ENCODE results near the gene DDX23. TPM values are rescaled to one million over a fixed set of nuclear protein-coding genes. Genes with fewer than 3 reads are reported as not detected.

The DDX23 gene
- total and polyA plus RNA-seq, 11 donors: 16.8 to 51.2 (median 35.8) TPM

DNA sequence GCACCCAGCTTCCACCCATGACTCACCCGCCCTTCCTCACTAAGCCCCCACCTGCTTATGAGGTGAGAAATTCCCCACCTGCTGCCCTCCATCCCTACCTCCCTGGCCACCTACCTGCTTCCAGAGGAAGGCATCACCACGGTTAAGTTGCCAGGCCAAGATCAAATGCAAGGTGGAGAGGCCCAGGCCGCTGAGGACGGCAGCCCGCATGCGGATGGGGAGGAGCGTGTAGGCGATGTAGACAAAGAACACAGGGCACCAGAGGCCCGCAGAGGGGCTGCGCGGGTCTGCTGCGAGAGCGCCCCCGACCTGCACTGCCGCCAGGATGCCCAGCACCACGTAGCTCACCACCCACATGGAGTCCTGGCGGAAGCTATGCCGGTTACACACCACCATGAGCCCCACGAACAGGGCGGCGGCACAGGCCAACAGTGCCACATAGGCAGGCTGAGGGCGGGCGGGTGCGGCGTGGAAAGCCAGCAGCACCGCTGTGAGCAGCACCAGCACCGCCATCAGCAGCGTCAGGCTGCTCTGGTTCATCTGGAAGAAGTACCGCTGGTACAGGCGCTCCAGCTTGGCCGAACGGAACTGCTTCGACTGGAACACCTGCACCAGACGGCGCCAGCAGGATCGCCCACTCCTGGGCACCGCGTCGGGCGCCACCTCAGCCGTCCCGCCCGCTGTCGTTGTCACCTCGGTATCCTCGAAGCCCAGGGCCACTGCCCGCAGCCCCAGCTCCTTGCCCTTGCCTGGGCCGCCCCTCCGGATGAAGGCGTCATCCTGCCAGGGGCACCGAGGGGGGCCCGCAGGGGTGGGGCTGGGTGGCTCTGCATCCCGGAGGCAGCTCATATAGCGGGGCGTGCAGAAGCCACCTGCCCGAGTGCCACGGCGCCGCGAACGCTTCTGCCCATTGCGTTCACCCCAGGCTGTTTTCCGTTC, 69.2 kb downstream of the DDX23 start:
- Histone ChIP-seq H3K4me3 (peak overlapping the region in 2 of 12 donors; percentile 8 to 17), H3K27ac (peak overlapping the region in 10 of 12 donors; percentile 16 to 99 (median 96)), H3K4me1 (peaks cover 13 to 100% (median 83%) of the 10 kb centered on the region in 12 donors), H3K27me3 (no peaks in the 10 kb centered on the region), H3K36me3 (peaks cover 0 to 21% (median 12%) of the 10 kb centered on the region in 9 donors), H3K9me3 (no peaks in the 10 kb centered on the region)
- DNase-seq (no peak), ATAC-seq (no peak)
- TF ChIP-seq, protein P1, sequence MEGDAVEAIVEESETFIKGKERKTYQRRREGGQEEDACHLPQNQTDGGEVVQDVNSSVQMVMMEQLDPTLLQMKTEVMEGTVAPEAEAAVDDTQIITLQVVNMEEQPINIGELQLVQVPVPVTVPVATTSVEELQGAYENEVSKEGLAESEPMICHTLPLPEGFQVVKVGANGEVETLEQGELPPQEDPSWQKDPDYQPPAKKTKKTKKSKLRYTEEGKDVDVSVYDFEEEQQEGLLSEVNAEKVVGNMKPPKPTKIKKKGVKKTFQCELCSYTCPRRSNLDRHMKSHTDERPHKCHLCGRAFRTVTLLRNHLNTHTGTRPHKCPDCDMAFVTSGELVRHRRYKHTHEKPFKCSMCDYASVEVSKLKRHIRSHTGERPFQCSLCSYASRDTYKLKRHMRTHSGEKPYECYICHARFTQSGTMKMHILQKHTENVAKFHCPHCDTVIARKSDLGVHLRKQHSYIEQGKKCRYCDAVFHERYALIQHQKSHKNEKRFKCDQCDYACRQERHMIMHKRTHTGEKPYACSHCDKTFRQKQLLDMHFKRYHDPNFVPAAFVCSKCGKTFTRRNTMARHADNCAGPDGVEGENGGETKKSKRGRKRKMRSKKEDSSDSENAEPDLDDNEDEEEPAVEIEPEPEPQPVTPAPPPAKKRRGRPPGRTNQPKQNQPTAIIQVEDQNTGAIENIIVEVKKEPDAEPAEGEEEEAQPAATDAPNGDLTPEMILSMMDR (IDR thresholded peaks at IDR 0.05): no peak
- no peak for TF ChIP-seq POLR2A (IDR thresholded peaks at IDR 0.05)
- intact Hi-C loops (cut with DNase I): no loop called here
- 66 to 81% (median 75%) methylated on average over 54 to 63 of the region's 63 CpGs for WGBS, 4 donors

DNA sequence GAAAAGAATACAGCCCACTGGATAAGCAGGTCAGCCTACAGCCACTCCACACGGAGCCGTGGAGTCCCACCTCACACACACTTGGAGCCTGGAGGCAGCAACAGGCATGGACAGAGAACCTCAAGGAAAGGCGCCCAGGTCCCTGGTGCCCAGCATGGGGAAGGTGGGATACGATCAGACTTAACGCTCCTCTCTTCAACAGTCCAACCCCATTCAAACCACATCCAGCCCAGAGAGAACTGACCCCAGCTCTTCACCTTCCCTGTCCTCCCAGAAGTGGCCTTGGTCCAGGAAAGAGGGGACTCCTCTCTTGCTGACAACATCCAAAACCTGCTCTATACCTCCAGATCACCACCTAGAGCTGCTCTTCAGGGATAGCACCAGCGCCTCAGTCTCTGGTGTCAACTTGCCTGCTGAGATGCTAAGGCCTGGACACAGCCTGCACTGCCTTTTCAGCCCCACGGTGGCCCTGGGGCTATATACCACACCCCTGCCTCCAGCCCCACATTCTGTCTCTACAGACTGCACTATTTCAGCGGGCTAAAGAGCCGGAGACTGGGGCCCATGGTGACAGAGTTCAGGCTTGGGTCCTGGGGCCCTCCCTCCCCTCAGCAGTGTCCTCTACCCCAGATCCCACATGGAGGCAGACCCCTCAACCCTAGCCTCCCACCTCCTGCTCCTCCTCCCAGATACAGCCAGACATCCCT, 70.1 kb downstream of the DDX23 start:
- peaks cover 13 to 100% (median 79%) of the 10 kb centered on the region in 12 donors for H3K4me1 ChIP-seq
- TF ChIP-seq, protein P1 (IDR thresholded peaks at IDR 0.05): no peak
- TF ChIP-seq POLR2A (IDR thresholded peaks at IDR 0.05): no peak

DNA sequence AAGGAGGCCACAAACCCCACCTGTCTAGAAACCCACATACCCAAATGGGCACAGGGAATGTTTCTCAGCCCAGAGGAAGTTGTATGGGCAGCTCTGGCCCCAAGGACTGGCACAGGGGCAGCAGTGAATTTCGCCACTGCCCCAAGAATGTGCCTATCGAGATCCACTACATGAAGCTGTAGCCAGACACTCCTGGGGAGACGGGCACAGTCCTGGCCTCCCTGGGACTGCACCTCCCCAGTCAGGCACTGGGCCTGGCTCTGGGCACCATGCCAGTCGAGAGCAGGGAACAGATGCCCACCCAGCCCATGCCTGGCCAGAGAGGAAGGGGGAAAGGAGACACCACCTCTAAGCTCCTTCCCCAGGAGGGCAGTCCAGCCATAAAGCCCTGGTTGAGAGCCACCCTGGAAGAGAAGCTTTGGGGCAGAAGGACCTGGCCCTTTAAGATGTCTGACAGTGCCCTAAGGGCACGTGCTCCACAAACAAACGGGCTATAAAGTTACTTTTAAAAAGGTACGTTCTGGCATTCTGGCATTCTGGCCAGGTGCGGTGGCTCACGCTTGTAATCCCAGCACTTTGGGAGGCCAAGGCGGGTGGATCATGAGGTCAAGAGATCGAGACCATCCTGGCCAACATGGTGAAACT, 71.5 kb downstream of the DDX23 start:
- intact Hi-C loops (cut with DNase I): loop anchor here in 1 of 10 donors (2.0 kb wide), 1 partner anchor 14 kb away; no protein-coding TSS in a partner anchor
- H3K4me1 ChIP-seq: peaks cover 10 to 100% (median 69%) of the 10 kb centered on the region in 12 donors

More for the DNA sequence above, 70.1 kb downstream of the DDX23 start:
- peaks cover 0 to 29% (median 16%) of the 10 kb centered on the region in 9 donors for H3K36me3 ChIP-seq
- DNase-seq (no peak), ATAC-seq (no peak)
- H3K4me3 ChIP-seq: peak overlapping the region in 2 of 12 donors; percentile 4 to 12
- no peaks in the 10 kb centered on the region for H3K27me3 ChIP-seq
- intact Hi-C loops (cut with DNase I): loop anchor here in 1 of 10 donors (2.0 kb wide), 1 partner anchor 15 kb away; no protein-coding TSS in a partner anchor
- H3K9me3 ChIP-seq: no peaks in the 10 kb centered on the region
- 53 to 60% (median 55%) methylated on average over 7 to 9 of the region's 9 CpGs for WGBS, 4 donors
- peak overlapping the region; percentile 60 to 99 (median 94) for H3K27ac ChIP-seq

More for the DNA sequence above, 71.5 kb downstream of the DDX23 start:
- Histone ChIP-seq H3K4me3 (no peak overlapping the region), H3K9me3 (no peaks in the 10 kb centered on the region), H3K27me3 (no peaks in the 10 kb centered on the region), H3K36me3 (peaks cover 0 to 43% (median 30%) of the 10 kb centered on the region in 9 donors), H3K27ac (peak overlapping the region; percentile 60 to 99 (median 94))
- peak in 3 of 4 donors; percentile 6 to 22 (median 6) for ATAC-seq
- TF ChIP-seq POLR2A (IDR thresholded peaks at IDR 0.05): no peak
- TF ChIP-seq, protein P1 (IDR thresholded peaks at IDR 0.05): no peak
- DNase-seq: peak in 2 of 5 donors; percentile 56 to 61
- WGBS, 4 donors: 53 to 66% (median 60%) methylated on average over 11 of the region's 11 CpGs

All from heart left ventricle (tissue), 16 donors.